Bronchial epithelial cell (primary cell): Measurements from ENCODE around the gene EPB41. TPM values are rescaled to one million over a fixed set of nuclear protein-coding genes. Genes with fewer than 3 reads are reported as not detected.
A peak's percentile ranks its signal among the peaks of the same experiment; 100 is the strongest.
"Not testable (repeated sequence)": the region's sequence is repeated elsewhere in the genome, so short reads cannot be mapped to it uniquely, and the experiment has no call there.

Experiments
- DNase-seq: peaks from one replicate; pipeline ENCODE4 v3.0.0-alpha.2; 2010; ENCODE audit warnings: low read depth
- FAIRE-seq: peaks from 2 replicates; lab custom pipeline; 2011; peaks lifted over from hg19 to GRCh38; lab: Jason Lieb, UNC
- H3K27me3 ChIP-seq: 2 replicates; pipeline ENCODE4 v1.5.1; 2011; ENCODE audit warnings: low read length; ENCODE audit not compliant: control insufficient read depth, insufficient read depth
- H3K36me3 ChIP-seq: 2 replicates; pipeline ENCODE4 v1.5.1; 2011; ENCODE audit warnings: low read length; ENCODE audit not compliant: control insufficient read depth, insufficient read depth
- H3K4me3 ChIP-seq: 2 replicates; pipeline ENCODE4 v1.5.1; 2011; ENCODE audit warnings: mild to moderate bottlenecking, low read depth, low read length, control low read depth
- CTCF ChIP-seq: IDR thresholded peaks from 2 replicates; pipeline ENCODE4 v1.5.1; 2011; ENCODE audit warnings: mild to moderate bottlenecking, moderate library complexity, low read length, control low read depth, inconsistent platforms; ENCODE audit not compliant: insufficient read depth, severe bottlenecking
- total RNA-seq: library from RNA; depleted of rRNA; stranded (reverse); fragments of >200 nt; gene quantifications from 2 replicates; pipeline ENCODE4 v1.2.1, GENCODE V29; 2014

Gene EPB41
- total RNA-seq, 1 donor from 2014 or later: 21.6 TPM

- DNase-seq: no peak
- no peak overlapping the region for H3K4me3 ChIP-seq
- no peak for FAIRE-seq
- H3K36me3 ChIP-seq: no peaks in the 10 kb centered on the region
- no peaks in the 10 kb centered on the region for H3K27me3 ChIP-seq
- no peak for TF ChIP-seq CTCF
Observed at GRCh38 chr1:28950006-28950405, 35.6 kb downstream of the EPB41 start.

GRCh38 chr1:28950449-28950848 is 36.1 kb downstream of the EPB41 start:
- DNase-seq (no peak), FAIRE-seq (no peak)
- no peak for TF ChIP-seq CTCF
- H3K4me3 ChIP-seq: no peak overlapping the region
- no peaks in the 10 kb centered on the region for H3K36me3 ChIP-seq
- H3K27me3 ChIP-seq: no peaks in the 10 kb centered on the region

GRCh38 chr1:28954126-28954726 is 39.9 kb downstream of the EPB41 start:
- no peak for DNase-seq

GRCh38 chr1:28956038-28956464 is 41.7 kb downstream of the EPB41 start:
- FAIRE-seq: no peak
- Histone ChIP-seq H3K36me3 (no peaks in the 10 kb centered on the region), H3K4me3 (no peak overlapping the region), H3K27me3 (no peaks in the 10 kb centered on the region)
- peak; percentile 73 for DNase-seq
- no peak for TF ChIP-seq CTCF

More at GRCh38 chr1:28954126-28954726, 39.9 kb downstream of the EPB41 start:
- H3K27me3 ChIP-seq: no peaks in the 10 kb centered on the region
- H3K36me3 ChIP-seq: no peaks in the 10 kb centered on the region
- FAIRE-seq: no peak
- H3K4me3 ChIP-seq: no peak overlapping the region
- no peak for TF ChIP-seq CTCF

GRCh38 chr1:28962114-28962831 is 47.9 kb downstream of the EPB41 start:
- not testable (repeated sequence) for FAIRE-seq, H3K27me3 ChIP-seq, H3K36me3 ChIP-seq, H3K4me3 ChIP-seq, DNase-seq

- DNase-seq (peak; percentile 24), FAIRE-seq (no peak)
- Histone ChIP-seq H3K36me3 (no peaks in the 10 kb centered on the region), H3K4me3 (no peak overlapping the region), H3K27me3 (no peaks in the 10 kb centered on the region)
- no peak for TF ChIP-seq CTCF
Observed at GRCh38 chr1:28965271-28965870, 51.0 kb downstream of the EPB41 start.
